ENCODE data around the gene UBR4.

GRCh38 chr1:19063122-19063521 lies 146.9 kb downstream of the UBR4 start:
- TF ChIP-seq CTCF (IDR thresholded peaks at IDR 0.05; ENCODE audit: poor library complexity), result no peak
- TF ChIP-seq EZH2phosphoT487 (IDR thresholded peaks at IDR 0.05; ENCODE audit: low read depth, severe bottlenecking, unreplicated experiment), result no peak
